MM.1S (cell line): ENCODE results near the gene MAP2K4.

Source experiments
- EZH2 ChIP-seq: fragments of 300-600 bp; sonication (generic); optimal IDR thresholded peaks from 2 replicates; pipeline ENCODE3; 2017; ENCODE audit warnings: low read depth, mild to moderate bottlenecking, antibody characterized with exemption, low read length, mixed read lengths
- TF ChIP-seq, protein P1 (sequence below): fragments of 300-600 bp; sonication (generic); IDR thresholded peaks from 2 replicates; pipeline ENCODE4 v1.5.1; 2016; ENCODE audit warnings: antibody characterized with exemption, low read length, mixed read lengths

DNA sequence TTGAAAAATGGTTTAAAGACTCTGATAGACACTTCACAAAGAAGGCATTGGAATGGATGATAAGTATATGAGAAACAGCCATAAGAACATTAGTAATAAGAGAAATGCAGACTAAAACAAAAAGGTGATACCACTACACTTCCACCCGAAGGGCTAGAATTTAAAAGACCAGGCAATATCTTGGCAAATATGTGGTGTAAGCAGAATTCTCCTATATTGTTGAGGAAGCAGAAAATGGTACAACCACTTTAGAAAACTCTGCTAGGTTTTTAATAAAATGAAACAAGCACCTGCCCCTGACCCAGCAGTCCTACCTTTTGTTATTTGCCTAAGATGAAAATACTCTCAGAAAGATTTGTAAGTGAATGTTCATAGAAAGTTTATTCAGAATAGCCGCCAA lies 43.7 kb downstream of the MAP2K4 start:
- TF ChIP-seq, protein P1, sequence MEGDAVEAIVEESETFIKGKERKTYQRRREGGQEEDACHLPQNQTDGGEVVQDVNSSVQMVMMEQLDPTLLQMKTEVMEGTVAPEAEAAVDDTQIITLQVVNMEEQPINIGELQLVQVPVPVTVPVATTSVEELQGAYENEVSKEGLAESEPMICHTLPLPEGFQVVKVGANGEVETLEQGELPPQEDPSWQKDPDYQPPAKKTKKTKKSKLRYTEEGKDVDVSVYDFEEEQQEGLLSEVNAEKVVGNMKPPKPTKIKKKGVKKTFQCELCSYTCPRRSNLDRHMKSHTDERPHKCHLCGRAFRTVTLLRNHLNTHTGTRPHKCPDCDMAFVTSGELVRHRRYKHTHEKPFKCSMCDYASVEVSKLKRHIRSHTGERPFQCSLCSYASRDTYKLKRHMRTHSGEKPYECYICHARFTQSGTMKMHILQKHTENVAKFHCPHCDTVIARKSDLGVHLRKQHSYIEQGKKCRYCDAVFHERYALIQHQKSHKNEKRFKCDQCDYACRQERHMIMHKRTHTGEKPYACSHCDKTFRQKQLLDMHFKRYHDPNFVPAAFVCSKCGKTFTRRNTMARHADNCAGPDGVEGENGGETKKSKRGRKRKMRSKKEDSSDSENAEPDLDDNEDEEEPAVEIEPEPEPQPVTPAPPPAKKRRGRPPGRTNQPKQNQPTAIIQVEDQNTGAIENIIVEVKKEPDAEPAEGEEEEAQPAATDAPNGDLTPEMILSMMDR = no peak
- no peak for TF ChIP-seq EZH2
